ENCODE data around the gene MMP28.

- TF ChIP-seq POLR2A (IDR thresholded peaks at IDR 0.05) (no peak), CTCF (IDR thresholded peaks at IDR 0.05) (no peak), POLR2AphosphoS5 (IDR thresholded peaks at IDR 0.05) (no peak), EP300 (IDR thresholded peaks at IDR 0.05; ENCODE audit: low read depth) (no peak)
Measured at GRCh38 chr17:35733366-35733765, 62.1 kb downstream of the MMP28 start.

Data from transverse colon (tissue), 4 donors.